Ovary (tissue), 3 donors: ENCODE results near the gene CRB1.

ENCODE experiments used
- POLR2A ChIP-seq: fragments of 450-650 bp; IDR thresholded peaks from one replicate; pipeline ENCODE4 v1.6.1; 2017; ENCODE audit warnings: antibody characterized with exemption, mild to moderate bottlenecking, moderate library complexity
- TF ChIP-seq, protein P1 (sequence below), 3 donors: fragments of 450-650 bp in 2 of 3; fragments of 200-600 bp in 1 of 3; IDR thresholded peaks; one replicate each; pipeline versions ENCODE4 v1.5.1 to v1.8.0; 2016 to 2022; ENCODE audit warnings: antibody characterized with exemption in 3 of 3, mild to moderate bottlenecking in 1 of 3
- donor health status: DM: no; HTN: no; CAD: no.

DNA sequence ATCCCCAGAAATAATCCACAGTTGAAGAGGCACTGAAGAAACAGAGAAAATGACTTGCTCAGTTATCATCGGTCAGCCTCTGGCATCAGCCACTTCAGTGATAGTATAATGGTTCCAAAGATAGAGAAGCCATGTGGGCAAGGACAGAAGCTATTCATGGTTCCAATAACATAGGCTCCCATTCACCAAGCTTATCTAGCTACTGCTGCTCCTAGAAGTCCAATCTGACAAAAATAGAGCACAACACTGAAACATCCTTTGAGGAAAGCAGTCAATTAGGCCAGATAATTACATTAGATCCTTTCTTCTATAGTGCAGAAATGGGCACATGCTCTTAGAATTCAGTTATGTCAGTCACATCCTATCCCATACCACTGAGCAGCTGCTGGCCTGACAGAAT, 33.5 kb upstream of the CRB1 start:
- TF ChIP-seq, protein P1, sequence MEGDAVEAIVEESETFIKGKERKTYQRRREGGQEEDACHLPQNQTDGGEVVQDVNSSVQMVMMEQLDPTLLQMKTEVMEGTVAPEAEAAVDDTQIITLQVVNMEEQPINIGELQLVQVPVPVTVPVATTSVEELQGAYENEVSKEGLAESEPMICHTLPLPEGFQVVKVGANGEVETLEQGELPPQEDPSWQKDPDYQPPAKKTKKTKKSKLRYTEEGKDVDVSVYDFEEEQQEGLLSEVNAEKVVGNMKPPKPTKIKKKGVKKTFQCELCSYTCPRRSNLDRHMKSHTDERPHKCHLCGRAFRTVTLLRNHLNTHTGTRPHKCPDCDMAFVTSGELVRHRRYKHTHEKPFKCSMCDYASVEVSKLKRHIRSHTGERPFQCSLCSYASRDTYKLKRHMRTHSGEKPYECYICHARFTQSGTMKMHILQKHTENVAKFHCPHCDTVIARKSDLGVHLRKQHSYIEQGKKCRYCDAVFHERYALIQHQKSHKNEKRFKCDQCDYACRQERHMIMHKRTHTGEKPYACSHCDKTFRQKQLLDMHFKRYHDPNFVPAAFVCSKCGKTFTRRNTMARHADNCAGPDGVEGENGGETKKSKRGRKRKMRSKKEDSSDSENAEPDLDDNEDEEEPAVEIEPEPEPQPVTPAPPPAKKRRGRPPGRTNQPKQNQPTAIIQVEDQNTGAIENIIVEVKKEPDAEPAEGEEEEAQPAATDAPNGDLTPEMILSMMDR (IDR thresholded peaks at IDR 0.05) = no peak
- no peak for TF ChIP-seq POLR2A
